ENCODE results near the gene TPP1. TPM values are rescaled to one million over a fixed set of nuclear protein-coding genes. Genes with fewer than 3 reads are reported as not detected.

Gene TPP1
- polyA plus RNA-seq, 1 experiment: 77.6 TPM

GRCh38 chr11:6636480-6636879 lies 17.3 kb upstream of the TPP1 start:
- no peaks in the 10 kb centered on the region for H3K27me3 ChIP-seq (ENCODE audit: control insufficient read depth, insufficient read depth, low read length)
- H3K36me3 ChIP-seq (ENCODE audit: control insufficient read depth, insufficient read depth, low read length): peaks cover 4% of the 10 kb centered on the region; the same call in 1 of the 2 replicates
- POLR2A ChIA-PET: no interaction called here
- no peak for TF ChIP-seq CTCF (IDR thresholded peaks at IDR 0.05; ENCODE audit: insufficient read depth, low read depth, low read length)
- no peak overlapping the region for H3K4me3 ChIP-seq (ENCODE audit: low read depth, low read length)
- CTCF ChIA-PET: interaction anchor here (0.9 to 1.4 kb wide), 3 partner anchors 10 to 105 kb away, joined by 3 to 4 read pairs (median 3); no protein-coding TSS in a partner anchor
- no peak for DNase-seq (ENCODE audit: low read depth)

- Histone ChIP-seq H3K4me3 (ENCODE audit: low read depth, low read length) (no peak overlapping the region), H3K27me3 (ENCODE audit: control insufficient read depth, insufficient read depth, low read length) (no peaks in the 10 kb centered on the region), H3K36me3 (ENCODE audit: control insufficient read depth, insufficient read depth, low read length) (peaks cover 6% of the 10 kb centered on the region)
- no peak for DNase-seq (ENCODE audit: low read depth)
- POLR2A ChIA-PET: no interaction called here
- no peak for TF ChIP-seq CTCF (IDR thresholded peaks at IDR 0.05; ENCODE audit: insufficient read depth, low read depth, low read length)
- CTCF ChIA-PET: interaction anchor here (0.6 to 1.3 kb wide), 5 partner anchors 12 to 48 kb away, joined by 3 to 5 read pairs (median 4); partner anchors contain the start of genes MRPL17 and TPP1
Measured at GRCh38 chr11:6635082-6635932, 16.1 kb upstream of the TPP1 start.

GRCh38 chr11:6634534-6634933 lies 15.3 kb upstream of the TPP1 start:
- no peaks in the 10 kb centered on the region for H3K27me3 ChIP-seq (ENCODE audit: control insufficient read depth, insufficient read depth, low read length)
- no peak for TF ChIP-seq CTCF (IDR thresholded peaks at IDR 0.05; ENCODE audit: insufficient read depth, low read depth, low read length)
- no peak for DNase-seq (ENCODE audit: low read depth)
- POLR2A ChIA-PET: no interaction called here
- no peak overlapping the region for H3K4me3 ChIP-seq (ENCODE audit: low read depth, low read length)
- peaks cover 6% of the 10 kb centered on the region for H3K36me3 ChIP-seq (ENCODE audit: control insufficient read depth, insufficient read depth, low read length)
- CTCF ChIA-PET: interaction anchor here (1.3 kb wide), 1 partner anchor 11 kb away, joined by 3 read pairs; no protein-coding TSS in a partner anchor

- Histone ChIP-seq H3K36me3 (ENCODE audit: control insufficient read depth, insufficient read depth, low read length) (peaks cover 6% of the 10 kb centered on the region), H3K27me3 (ENCODE audit: control insufficient read depth, insufficient read depth, low read length) (no peaks in the 10 kb centered on the region), H3K4me3 (ENCODE audit: low read depth, low read length) (no peak overlapping the region)
- ChIA-PET CTCF (no interaction called here), POLR2A (interaction anchor here (0.6 kb wide), 1 partner anchor 386 kb away, joined by 3 read pairs; no protein-coding TSS in a partner anchor)
- no peak for DNase-seq (ENCODE audit: low read depth)
- no peak for TF ChIP-seq CTCF (IDR thresholded peaks at IDR 0.05; ENCODE audit: insufficient read depth, low read depth, low read length)
Measured at GRCh38 chr11:6633422-6634408, 14.5 kb upstream of the TPP1 start.
